OCI-LY1 (cell line): ENCODE data around the gene SGO2.

Experiments
- CTCF ChIP-seq: fragments of 200-600 bp; sonication (generic), shearing (Covaris generic); IDR thresholded peaks from 2 replicates; pipeline ENCODE4 v1.5.1; 2017; ENCODE audit warnings: mild to moderate bottlenecking, antibody characterized with exemption, low read length, moderate library complexity, mixed read lengths
- EZH2 ChIP-seq: fragments of 200-600 bp; sonication (generic), shearing (Covaris generic); IDR thresholded peaks from 2 replicates; pipeline ENCODE4 v1.8.0; 2017; ENCODE audit warnings: borderline replicate concordance, mixed run types, mild to moderate bottlenecking, antibody characterized with exemption, low read length, moderate library complexity, mixed read lengths

- TF ChIP-seq CTCF (no peak), EZH2 (no peak)
These were observed 74.7 kb downstream of the SGO2 start for GRCh38 chr2:200600549-200601225.
